Spleen (tissue), 7 donors: ENCODE results near the gene PDE4A.

Experiments
- CTCF ChIP-seq, 11 experiments: fragments of 200-600 bp in 7 of 11; fragments of 450-650 bp in 4 of 11; sonication (generic) in 4 of 11; IDR thresholded peaks in 8 of 11; conservative IDR thresholded peaks in 3 of 11; 1 replicate in 7 of 11; 2 replicates in 4 of 11; pipeline versions ENCODE4 v1.4.0 to v1.8.0; 2016 to 2021; ENCODE audit warnings: antibody characterized with exemption in 11 of 11, inconsistent platforms in 4 of 11, mild to moderate bottlenecking in 1 of 11
- POLR2A ChIP-seq, 3 donors: fragments of 450-650 bp; IDR thresholded peaks; one replicate each; pipeline ENCODE4 v1.5.1; 2017; ENCODE audit warnings: antibody characterized with exemption in 3 of 3, mild to moderate bottlenecking in 1 of 3
- donor health status: DM: no; HTN: no; CAD: no; lungs with moderate emphysema.
- donor health status: DM: no; HTN: no; CAD: no.
- donor health status: DM: no; HTN: no; CAD: no.

- TF ChIP-seq CTCF (IDR thresholded peaks at IDR 0.05 in 8 of 11, conservative IDR thresholded peaks at IDR 0.05 in 3 of 11) (no peak), POLR2A (IDR thresholded peaks at IDR 0.05) (no peak)
Observed at GRCh38 chr19:10452726-10453618, 32.6 kb downstream of the PDE4A start.
